H1 (cell line): Measurements from ENCODE around the gene FNIP2. TPM values are rescaled to one million over a fixed set of nuclear protein-coding genes. Genes with fewer than 3 reads are reported as not detected.
A peak's percentile ranks its signal among the peaks of the same experiment; 100 is the strongest.

Experiments
- CTCF ChIA-PET: fragments of 300-600 bp; sonication (Branson Sonifier 250); formaldehyde crosslinking; loops from one replicate; lab custom pipeline; 2021; ENCODE audit not compliant: partially characterized antibody; lab: Charles Lee
- POLR2A ChIA-PET: fragments of 300-600 bp; sonication (Branson Sonifier 250); formaldehyde crosslinking; loops from one replicate; lab custom pipeline; 2021; ENCODE audit warnings: inconsistent platforms; ENCODE audit not compliant: partially characterized antibody; lab: Charles Lee
- DNase-seq, 2 experiments: peaks; one replicate each; pipeline versions ENCODE4 v3.0.0 to v3.0.0-alpha.2; 2010 to 2022; ENCODE audit warnings: low spot score in 2 of 2, low read depth in 1 of 2, mixed read lengths in 1 of 2
- FAIRE-seq: peaks from 2 replicates; lab custom pipeline; 2011; peaks lifted over from hg19 to GRCh38; lab: Jason Lieb, UNC
- H2AFZ ChIP-seq: 2 replicates; pipeline ENCODE4 v1.8.1; 2012; ENCODE audit warnings: low read length, inconsistent platforms
- H2AK5ac ChIP-seq: 2 replicates; pipeline ENCODE4 v1.6.1; 2013; ENCODE audit warnings: low read depth, low read length
- H2BK120ac ChIP-seq: replicated peaks from 2 replicates; pipeline ENCODE3; 2013; ENCODE audit warnings: low read depth, low read length, inconsistent platforms
- H2BK12ac ChIP-seq: 2 replicates; pipeline ENCODE4 v1.6.1; 2013; ENCODE audit warnings: low read depth, low read length
- H2BK15ac ChIP-seq: 2 replicates; pipeline ENCODE4 v1.6.1; 2013; ENCODE audit warnings: low read length
- H2BK20ac ChIP-seq: 2 replicates; pipeline ENCODE4 v1.6.1; 2013; ENCODE audit warnings: low read length
- H2BK5ac ChIP-seq: 2 replicates; pipeline ENCODE4 v1.6.1; 2013; ENCODE audit warnings: low read depth, low read length
- H3K14ac ChIP-seq: 2 replicates; pipeline ENCODE4 v1.6.1; 2013; ENCODE audit warnings: inconsistent platforms; ENCODE audit not compliant: insufficient read length
- H3K18ac ChIP-seq: 2 replicates; pipeline ENCODE4 v1.6.1; 2013; ENCODE audit warnings: low read length; ENCODE audit errors: extremely low read depth
- H3K23ac ChIP-seq: 2 replicates; pipeline ENCODE4 v1.6.1; 2013; ENCODE audit warnings: inconsistent platforms; ENCODE audit not compliant: insufficient read length
- H3K23me2 ChIP-seq: 2 replicates; pipeline ENCODE4 v1.6.1; 2013; ENCODE audit warnings: low read depth, low read length
- H3K27ac ChIP-seq: 2 replicates; pipeline ENCODE4 v1.6.1; 2011; ENCODE audit warnings: low read depth, low read length, inconsistent platforms
- H3K27me3 ChIP-seq, 4 experiments: replicated peaks in 1 of 4; 1 replicate in 1 of 4; 2 replicates in 3 of 4; pipeline versions ENCODE4 v1.6.1 to v1.8.1; 2011 to 2013; ENCODE audit warnings: low read length in 3 of 4, mild to moderate bottlenecking in 3 of 4, inconsistent platforms in 2 of 4, mixed read lengths in 2 of 4, moderate library complexity in 1 of 4; ENCODE audit not compliant: control insufficient read depth in 3 of 4, insufficient read depth in 3 of 4; ENCODE audit errors: extremely low read depth in 1 of 4
- H3K36me3 ChIP-seq, 4 experiments: 2 replicates each; pipeline versions ENCODE4 v1.6.1 to v1.8.1; 2011 to 2013; ENCODE audit warnings: mild to moderate bottlenecking in 4 of 4, low read length in 3 of 4, moderate library complexity in 2 of 4, control low read depth in 1 of 4, inconsistent platforms in 1 of 4; ENCODE audit not compliant: insufficient read depth in 4 of 4, control insufficient read depth in 2 of 4
- H3K4ac ChIP-seq: replicated peaks from 2 replicates; pipeline ENCODE3; 2013; ENCODE audit warnings: low read length, low read depth, mixed read lengths, inconsistent platforms; ENCODE audit not compliant: insufficient read length
- H3K4me1 ChIP-seq, 4 experiments: replicated peaks in 1 of 4; 1 replicate in 1 of 4; 2 replicates in 3 of 4; pipeline versions ENCODE4 v1.6.1 to v1.8.1; 2011 to 2013; ENCODE audit warnings: low read length in 3 of 4, inconsistent platforms in 2 of 4, mixed read lengths in 1 of 4; ENCODE audit not compliant: insufficient read depth in 4 of 4, control insufficient read depth in 3 of 4
- H3K4me2 ChIP-seq, 2 experiments: 2 replicates each; pipeline versions ENCODE4 v1.6.1 to v1.8.1; 2011 to 2013; ENCODE audit warnings: low read depth in 2 of 2, low read length in 2 of 2, control low read depth in 1 of 2, inconsistent platforms in 1 of 2, mild to moderate bottlenecking in 1 of 2; ENCODE audit not compliant: insufficient read depth in 1 of 2
- H3K4me3 ChIP-seq, 4 experiments: fragments of 200-600, 300-600 bp in 1 of 4; sonication (generic), shearing (Covaris generic), sonication (Bioruptor Twin) in 1 of 4; 2 replicates each; pipeline versions ENCODE4 v1.5.1 to v1.8.1; 2011 to 2016; ENCODE audit warnings: low read length in 4 of 4, low read depth in 3 of 4, control low read depth in 2 of 4, inconsistent platforms in 2 of 4, mild to moderate bottlenecking in 2 of 4, mixed read lengths in 1 of 4, moderate library complexity in 1 of 4; ENCODE audit not compliant: insufficient read depth in 2 of 4; ENCODE audit errors: extremely low read depth in 1 of 4
- H3K56ac ChIP-seq: replicated peaks from 2 replicates; pipeline ENCODE3; 2013; ENCODE audit warnings: low read depth, mild to moderate bottlenecking, mixed read lengths, low read length, inconsistent platforms; ENCODE audit not compliant: insufficient read length
- H3K79me1 ChIP-seq: 2 replicates; pipeline ENCODE4 v1.6.1; 2013; ENCODE audit warnings: low read depth, low read length, control low read depth
- H3K79me2 ChIP-seq, 2 experiments: 2 replicates each; pipeline versions ENCODE4 v1.6.1 to v1.8.1; 2012 to 2013; ENCODE audit warnings: low read length in 2 of 2, mild to moderate bottlenecking in 2 of 2, inconsistent platforms in 1 of 2; ENCODE audit not compliant: insufficient read depth in 2 of 2, control insufficient read depth in 1 of 2
- H3K9ac ChIP-seq, 4 experiments: replicated peaks in 1 of 4; 1 replicate in 1 of 4; 2 replicates in 3 of 4; pipeline versions ENCODE4 v1.6.1 to v1.8.1; 2011 to 2013; ENCODE audit warnings: low read depth in 3 of 4, low read length in 3 of 4, control low read depth in 2 of 4, mild to moderate bottlenecking in 2 of 4, moderate library complexity in 2 of 4, inconsistent platforms in 1 of 4; ENCODE audit errors: extremely low read depth in 1 of 4
- H3K9me3 ChIP-seq, 2 experiments: 2 replicates each; pipeline versions ENCODE4 v1.6.1 to v1.8.1; 2012 to 2013; ENCODE audit warnings: mild to moderate bottlenecking in 2 of 2, moderate library complexity in 2 of 2, control low read depth in 1 of 2, inconsistent platforms in 1 of 2, low read depth in 1 of 2, low read length in 1 of 2, mixed read lengths in 1 of 2; ENCODE audit not compliant: insufficient read depth in 2 of 2
- H4K20me1 ChIP-seq, 2 experiments: replicated peaks in 1 of 2; 2 replicates each; pipeline versions ENCODE3 to v1.8.1; 2011 to 2013; ENCODE audit warnings: inconsistent platforms in 2 of 2, low read length in 2 of 2, mild to moderate bottlenecking in 1 of 2; ENCODE audit not compliant: insufficient read depth in 2 of 2, control insufficient read depth in 1 of 2
- H4K5ac ChIP-seq: 2 replicates; pipeline ENCODE4 v1.6.1; 2013; ENCODE audit warnings: low read length, low read depth, mixed read lengths, inconsistent platforms; ENCODE audit not compliant: insufficient read length
- H4K8ac ChIP-seq: 2 replicates; pipeline ENCODE4 v1.8.0; 2013; ENCODE audit warnings: mild to moderate bottlenecking, moderate library complexity, low read length, inconsistent platforms; ENCODE audit not compliant: insufficient read depth; ENCODE audit errors: extremely low read depth
- H4K91ac ChIP-seq: replicated peaks from 2 replicates; pipeline ENCODE3; 2013; ENCODE audit warnings: low read length, mixed read lengths, inconsistent platforms; ENCODE audit not compliant: insufficient read length
- CHD1 ChIP-seq: IDR thresholded peaks from 2 replicates; pipeline ENCODE4 v1.6.1; 2012; ENCODE audit warnings: low read depth, low read length, improper control_type of control experiment
- CREB1 ChIP-seq: IDR thresholded peaks from 2 replicates; pipeline ENCODE4 v1.6.1; 2012; ENCODE audit warnings: inconsistent platforms
- PHF8 ChIP-seq: fragments of 200-600 bp; sonication (generic); conservative IDR thresholded peaks from 2 replicates; pipeline ENCODE4 v1.7.1; 2012; ENCODE audit warnings: low read depth, mild to moderate bottlenecking, inconsistent platforms, low read length, moderate library complexity
- POLR2A ChIP-seq, 2 experiments: IDR thresholded peaks; 1 replicate in 1 of 2; 2 replicates in 1 of 2; pipeline ENCODE4 v1.6.1; 2011; ENCODE audit warnings: low read depth in 2 of 2, low read length in 2 of 2, mild to moderate bottlenecking in 2 of 2; ENCODE audit errors: control extremely low read depth in 1 of 2
- POU5F1 ChIP-seq: IDR thresholded peaks from 2 replicates; pipeline ENCODE4 v1.6.1; 2011; ENCODE audit warnings: low read depth, mild to moderate bottlenecking, low read length, moderate library complexity
- SIN3A ChIP-seq, 2 experiments: IDR thresholded peaks in 1 of 2; conservative IDR thresholded peaks in 1 of 2; 2 replicates each; pipeline ENCODE4 v1.6.1; 2011 to 2012; ENCODE audit warnings: low read length in 2 of 2, improper control_type of control experiment in 1 of 2, low read depth in 1 of 2, mild to moderate bottlenecking in 1 of 2
- WGBS, 2 experiments: shearing (Covaris generic) in 1 of 2; methylation state at CpG; one replicate each; pipeline versions ENCODE4 v1.1.6 to v1.1.7; 2013 to 2015; ENCODE audit warnings: low lambda C conversion rate in 2 of 2, mixed read lengths in 2 of 2, inconsistent platforms in 1 of 2, low coverage in 1 of 2, missing lambda C conversion rate in 1 of 2; ENCODE audit not compliant: insufficient replicate concordance in 2 of 2, insufficient coverage in 1 of 2, insufficient read length in 1 of 2; ENCODE audit errors: extremely low coverage in 1 of 2, missing lambda C conversion rate in 1 of 2; 5-methylcytosine and 5-hydroxymethylcytosine counted together
- polyA plus RNA-seq, 7 experiments: library from polyadenylated mRNA; depleted of rRNA in 3 of 7; stranded (reverse) in 5 of 7; unstranded in 2 of 7; fragments of >200 nt in 5 of 7; fragments of 200-250 nt in 2 of 7; gene quantifications; 1 replicate in 5 of 7; 2 replicates in 1 of 7; 4 replicates in 1 of 7; pipeline versions ENCODE4 v1.2.1 to v1.2.3, GENCODE V29; 2011 to 2013; ENCODE audit warnings: missing spikeins in 2 of 7, mixed read lengths in 2 of 7
- total RNA-seq: library from RNA; stranded (reverse); fragmentation: NEBNext Ultra II Directional; extraction: Animal tissue kit (Norgen Biotek cat#: 25700); gene quantifications from 2 replicates; pipeline ENCODE4 v1.2.1, GENCODE V29; 2021

FNIP2 gene
- total and polyA plus RNA-seq, 2 of the 8 experiments (the other 6 are each of a cell fraction or from before 2014, with no cell fraction given) = 4.0 to 13.0 TPM

- no peak overlapping the region for H3K23ac ChIP-seq
- H3K56ac ChIP-seq = no peak overlapping the region
- H3K79me1 ChIP-seq = no peaks in the 10 kb centered on the region
- DNase-seq = peak; percentile 5 to 58
- no peak overlapping the region for H4K91ac ChIP-seq
- H3K27ac ChIP-seq = no peak overlapping the region
- no peak overlapping the region for H4K5ac ChIP-seq
- peak; percentile 7 for FAIRE-seq
- no peak overlapping the region for H2BK20ac ChIP-seq
- WGBS, 2 experiments = 67% methylated on average over 8 of the region's 8 CpGs; no CpG with 5 or more reads in 1 of the 2 experiments
- no peak overlapping the region for H2BK15ac ChIP-seq
- no peak overlapping the region for H2BK12ac ChIP-seq
- H3K18ac ChIP-seq = no peak overlapping the region
- CTCF ChIA-PET = interaction anchor here (0.6 to 2.6 kb wide), 7 partner anchors 8 to 169 kb away, joined by 3 to 13 read pairs (median 4); no protein-coding TSS in a partner anchor
- H3K4ac ChIP-seq = no peak overlapping the region
- no peak overlapping the region for H2BK120ac ChIP-seq
- TF ChIP-seq SIN3A (conservative IDR thresholded peaks at IDR 0.05 in 1 of 2, IDR thresholded peaks at IDR 0.05 in 1 of 2; ENCODE audit: low read depth in 1 of 2, low read length in 2 of 2) (0 out of 4 replicates have a peak, but pooled peaks have one; percentile 20 to 63), POLR2A (IDR thresholded peaks at IDR 0.05; ENCODE audit: control extremely low read depth in 1 of 2, low read depth in 2 of 2, low read length in 2 of 2) (no peak), CHD1 (no peak), CREB1 (0 out of 2 replicates have a peak, but pooled peaks have one; percentile 9), PHF8 (no peak), POU5F1 (no peak)
- TF ChIP-seq, all 59 proteins: peak for 2
- Histone ChIP-seq H3K9ac (no peak overlapping the region), H3K4me3 (no peak overlapping the region), H2AK5ac (no peak overlapping the region), H3K23me2 (no peaks in the 10 kb centered on the region), H4K8ac (no peak overlapping the region), H3K36me3 (peaks cover 0 to 6% (median 0%) of the 10 kb centered on the region in 4 experiments; a peak in 1 of 8 replicates), H4K20me1 (no peaks in the 10 kb centered on the region), H3K14ac (no peak overlapping the region), H3K79me2 (no peaks in the 10 kb centered on the region), H2AFZ (no peak overlapping the region), H3K4me1 (peaks cover 0 to 10% (median 6%) of the 10 kb centered on the region in 4 experiments; a peak in 5 of 7 replicates), H2BK5ac (0 out of 2 replicates have a peak overlapping the region, but pooled peaks have one; percentile 9), H3K9me3 (no peaks in the 10 kb centered on the region), H3K27me3 (no peaks in the 10 kb centered on the region), H3K4me2 (no peak overlapping the region)
- POLR2A ChIA-PET = no interaction called here
These were observed 102.0 kb downstream of the FNIP2 start for GRCh38 chr4:158870626-158871334.
